Measurements from ENCODE around the gene UBE2F.
"Not testable (repeated sequence)": the region's sequence is repeated elsewhere in the genome, so short reads cannot be mapped to it uniquely, and the experiment has no call there.

The UBE2F gene

GRCh38 chr2:238023608-238024007 lies 56.8 kb downstream of the UBE2F start:
- H3K4me3 Mint-ChIP-seq: no peak overlapping the region
- no peaks in the 10 kb centered on the region for H3K27me3 Mint-ChIP-seq
- intact Hi-C loops (cut with micrococcal nuclease): no loop called here
- no peak overlapping the region for H3K27ac Mint-ChIP-seq
- peaks cover 35% of the 10 kb centered on the region for H3K4me1 Mint-ChIP-seq (ENCODE audit: low read depth)
- H3K36me3 Mint-ChIP-seq (ENCODE audit: low read depth): peaks cover 93% of the 10 kb centered on the region
- H3K9me3 Mint-ChIP-seq: no peaks in the 10 kb centered on the region

- Mint-ChIP-seq H3K4me3 (no peak overlapping the region), H3K36me3 (ENCODE audit: low read depth) (peaks cover 92% of the 10 kb centered on the region), H3K9me3 (no peaks in the 10 kb centered on the region), H3K4me1 (ENCODE audit: low read depth) (peaks cover 35% of the 10 kb centered on the region), H3K27me3 (no peaks in the 10 kb centered on the region), H3K27ac (no peak overlapping the region)
- intact Hi-C loops (cut with micrococcal nuclease): no loop called here
These were observed 58.2 kb downstream of the UBE2F start for GRCh38 chr2:238024986-238025385.

- Mint-ChIP-seq H3K36me3 (ENCODE audit: low read depth) (peaks cover 92% of the 10 kb centered on the region), H3K9me3 (no peaks in the 10 kb centered on the region), H3K27me3 (no peaks in the 10 kb centered on the region), H3K27ac (no peak overlapping the region), H3K4me3 (no peak overlapping the region), H3K4me1 (ENCODE audit: low read depth) (peaks cover 35% of the 10 kb centered on the region)
- intact Hi-C loops (cut with micrococcal nuclease): no loop called here
These were observed 59.0 kb downstream of the UBE2F start for GRCh38 chr2:238025741-238026360.

GRCh38 chr2:238027058-238027457 lies 60.2 kb downstream of the UBE2F start:
- intact Hi-C loops (cut with micrococcal nuclease): no loop called here
- peaks cover 92% of the 10 kb centered on the region for H3K36me3 Mint-ChIP-seq (ENCODE audit: low read depth)
- no peak overlapping the region for H3K27ac Mint-ChIP-seq
- H3K4me1 Mint-ChIP-seq (ENCODE audit: low read depth): peaks cover 35% of the 10 kb centered on the region
- H3K4me3 Mint-ChIP-seq: no peak overlapping the region
- H3K27me3 Mint-ChIP-seq: no peaks in the 10 kb centered on the region
- H3K9me3 Mint-ChIP-seq: no peaks in the 10 kb centered on the region

- Mint-ChIP-seq H3K36me3 (ENCODE audit: low read depth) (peaks cover 92% of the 10 kb centered on the region), H3K27ac (no peak overlapping the region), H3K27me3 (no peaks in the 10 kb centered on the region), H3K4me1 (ENCODE audit: low read depth) (peaks cover 30% of the 10 kb centered on the region), H3K4me3 (no peak overlapping the region), H3K9me3 (no peaks in the 10 kb centered on the region)
- intact Hi-C loops (cut with micrococcal nuclease): no loop called here
These were observed 61.0 kb downstream of the UBE2F start for GRCh38 chr2:238027591-238028415.

GRCh38 chr2:238029853-238030252 lies 63.0 kb downstream of the UBE2F start:
- no peak overlapping the region for H3K4me3 Mint-ChIP-seq
- intact Hi-C loops (cut with micrococcal nuclease): no loop called here
- peaks cover 96% of the 10 kb centered on the region for H3K36me3 Mint-ChIP-seq (ENCODE audit: low read depth)
- no peaks in the 10 kb centered on the region for H3K27me3 Mint-ChIP-seq
- H3K9me3 Mint-ChIP-seq: no peaks in the 10 kb centered on the region
- H3K4me1 Mint-ChIP-seq (ENCODE audit: low read depth): peaks cover 28% of the 10 kb centered on the region
- no peak overlapping the region for H3K27ac Mint-ChIP-seq

- no peak overlapping the region for H3K27ac Mint-ChIP-seq
- H3K36me3 Mint-ChIP-seq (ENCODE audit: low read depth): peaks cover 96% of the 10 kb centered on the region
- H3K4me3 Mint-ChIP-seq: no peak overlapping the region
- peaks cover 20% of the 10 kb centered on the region for H3K4me1 Mint-ChIP-seq (ENCODE audit: low read depth)
- H3K27me3 Mint-ChIP-seq: no peaks in the 10 kb centered on the region
- H3K9me3 Mint-ChIP-seq: no peaks in the 10 kb centered on the region
- intact Hi-C loops (cut with micrococcal nuclease): no loop called here
These were observed 63.8 kb downstream of the UBE2F start for GRCh38 chr2:238030422-238031155.

GRCh38 chr2:238031751-238032150 lies 64.9 kb downstream of the UBE2F start:
- Mint-ChIP-seq H3K27me3 (no peaks in the 10 kb centered on the region), H3K4me1 (ENCODE audit: low read depth) (peaks cover 9% of the 10 kb centered on the region), H3K27ac (no peak overlapping the region), H3K9me3 (no peaks in the 10 kb centered on the region), H3K36me3 (ENCODE audit: low read depth) (peaks cover 96% of the 10 kb centered on the region), H3K4me3 (no peak overlapping the region)
- intact Hi-C loops (cut with micrococcal nuclease): no loop called here

- intact Hi-C loops (cut with micrococcal nuclease): no loop called here
- no peaks in the 10 kb centered on the region for H3K4me1 Mint-ChIP-seq (ENCODE audit: low read depth)
- no peaks in the 10 kb centered on the region for H3K27me3 Mint-ChIP-seq
- peaks cover 96% of the 10 kb centered on the region for H3K36me3 Mint-ChIP-seq (ENCODE audit: low read depth)
- no peaks in the 10 kb centered on the region for H3K9me3 Mint-ChIP-seq
- H3K4me3 Mint-ChIP-seq: no peak overlapping the region
- no peak overlapping the region for H3K27ac Mint-ChIP-seq
These were observed 66.0 kb downstream of the UBE2F start for GRCh38 chr2:238032755-238033337.

GRCh38 chr2:238033991-238034390 lies 67.2 kb downstream of the UBE2F start:
- intact Hi-C loops (cut with micrococcal nuclease); H3K27ac Mint-ChIP-seq; H3K9me3 Mint-ChIP-seq; H3K4me3 Mint-ChIP-seq; H3K27me3 Mint-ChIP-seq; H3K4me1 Mint-ChIP-seq (ENCODE audit: low read depth): not testable (repeated sequence)
- peaks cover 100% of the 10 kb centered on the region for H3K36me3 Mint-ChIP-seq (ENCODE audit: low read depth)

- Mint-ChIP-seq H3K27ac (no peak overlapping the region), H3K4me3 (no peak overlapping the region), H3K36me3 (ENCODE audit: low read depth) (peaks cover 100% of the 10 kb centered on the region), H3K4me1 (ENCODE audit: low read depth) (peaks cover 4% of the 10 kb centered on the region), H3K9me3 (no peaks in the 10 kb centered on the region), H3K27me3 (no peaks in the 10 kb centered on the region)
- intact Hi-C loops (cut with micrococcal nuclease): no loop called here
These were observed 71.4 kb downstream of the UBE2F start for GRCh38 chr2:238038203-238038602.

GRCh38 chr2:238039151-238039550 lies 72.3 kb downstream of the UBE2F start:
- intact Hi-C loops (cut with micrococcal nuclease): no loop called here
- Mint-ChIP-seq H3K36me3 (ENCODE audit: low read depth) (peaks cover 100% of the 10 kb centered on the region), H3K27ac (no peak overlapping the region), H3K9me3 (no peaks in the 10 kb centered on the region), H3K4me3 (no peak overlapping the region), H3K27me3 (no peaks in the 10 kb centered on the region), H3K4me1 (ENCODE audit: low read depth) (peaks cover 4% of the 10 kb centered on the region)

- Mint-ChIP-seq H3K36me3 (ENCODE audit: low read depth) (peaks cover 100% of the 10 kb centered on the region), H3K27ac (no peak overlapping the region), H3K4me1 (ENCODE audit: low read depth) (peaks cover 4% of the 10 kb centered on the region), H3K9me3 (no peaks in the 10 kb centered on the region), H3K27me3 (no peaks in the 10 kb centered on the region), H3K4me3 (no peak overlapping the region)
- intact Hi-C loops (cut with micrococcal nuclease): no loop called here
These were observed 73.2 kb downstream of the UBE2F start for GRCh38 chr2:238039985-238040384.

- intact Hi-C loops (cut with micrococcal nuclease): no loop called here
- no peaks in the 10 kb centered on the region for H3K27me3 Mint-ChIP-seq
- H3K4me1 Mint-ChIP-seq (ENCODE audit: low read depth): peaks cover 4% of the 10 kb centered on the region
- H3K36me3 Mint-ChIP-seq (ENCODE audit: low read depth): peaks cover 100% of the 10 kb centered on the region
- no peak overlapping the region for H3K4me3 Mint-ChIP-seq
- H3K27ac Mint-ChIP-seq: no peak overlapping the region
- H3K9me3 Mint-ChIP-seq: peaks cover 5% of the 10 kb centered on the region
These were observed 74.1 kb downstream of the UBE2F start for GRCh38 chr2:238040918-238041317.
